WTC11 (cell line): ENCODE measurements around the gene ADGB.

Experiments used
- AFF4 ChIP-seq: sonication (generic); formaldehyde crosslinking; IDR thresholded peaks from 2 replicates; pipeline ENCODE4 v1.8.1; 2023; ENCODE audit warnings: mild to moderate bottlenecking, missing genetic modification reagents, borderline replicate concordance
- ATF1 ChIP-seq: sonication (generic); formaldehyde crosslinking; IDR thresholded peaks from 2 replicates; pipeline ENCODE4 v1.8.1; 2023; ENCODE audit warnings: mild to moderate bottlenecking, moderate library complexity, missing genetic modification reagents
- CREB1 ChIP-seq: sonication (generic); formaldehyde crosslinking; IDR thresholded peaks from 2 replicates; pipeline ENCODE4 v1.8.0; 2023; ENCODE audit warnings: mild to moderate bottlenecking, missing genetic modification reagents
- CTCF ChIP-seq: fragments of 200-600 bp; IDR thresholded peaks from 2 replicates; pipeline ENCODE4 v1.8.0; 2022; ENCODE audit warnings: antibody characterized with exemption
- MYBL2 ChIP-seq: sonication (generic); formaldehyde crosslinking; IDR thresholded peaks from 2 replicates; pipeline ENCODE4 v1.8.1; 2023; ENCODE audit warnings: mild to moderate bottlenecking, moderate library complexity, missing genetic modification reagents
- USF2 ChIP-seq: sonication (generic); formaldehyde crosslinking; IDR thresholded peaks from 2 replicates; pipeline ENCODE4 v1.8.1; 2023; ENCODE audit warnings: mild to moderate bottlenecking, missing genetic modification reagents, moderate library complexity

- no peak for TF ChIP-seq CTCF
- no peak for TF ChIP-seq USF2 (CRISPR knock-in tag)
- TF ChIP-seq CREB1 (CRISPR knock-in tag) = no peak
- TF ChIP-seq AFF4 = no peak
- no peak for TF ChIP-seq ATF1 (CRISPR knock-in tag)
- no peak for TF ChIP-seq MYBL2 (CRISPR knock-in tag)
These were observed 262.9 kb downstream of the ADGB start for GRCh38 chr6:146861716-146862115.
